Smooth muscle cell (in vitro differentiated cells): ENCODE results near the gene RIC3. TPM values are rescaled to one million over a fixed set of nuclear protein-coding genes. Genes with fewer than 3 reads are reported as not detected.

Experiments
- DNase-seq: peaks from one replicate; lab custom pipeline; 2025; ENCODE audit not compliant: unreplicated experiment; lab: John Stamatoyannopoulos, UW
- H2AFZ ChIP-seq: fragments of 200-600 bp; sonication (generic); 2 replicates; pipeline ENCODE4 v1.6.0; 2016; ENCODE audit warnings: antibody characterized with exemption, low read depth, mild to moderate bottlenecking
- H3F3A ChIP-seq: fragments of 200-600 bp; sonication (generic); 2 replicates; pipeline ENCODE4 v1.6.0; 2017; ENCODE audit warnings: antibody characterized with exemption, low read depth
- H3K27ac ChIP-seq: fragments of 200-600 bp; sonication (generic); 2 replicates; pipeline ENCODE4 v1.5.1; 2016; ENCODE audit warnings: low read depth, mild to moderate bottlenecking
- H3K27me3 ChIP-seq: fragments of 200-600 bp; sonication (generic); 2 replicates; pipeline ENCODE4 v1.6.1; 2016; ENCODE audit warnings: low read depth, mild to moderate bottlenecking
- H3K36me3 ChIP-seq: fragments of 200-600 bp; sonication (generic); 2 replicates; pipeline ENCODE4 v1.5.1; 2016; ENCODE audit warnings: low read depth
- H3K4me1 ChIP-seq: fragments of 200-600 bp; sonication (generic); 2 replicates; pipeline ENCODE4 v1.5.1; 2016; ENCODE audit warnings: low read depth
- H3K4me2 ChIP-seq: fragments of 200-600 bp; sonication (generic); 2 replicates; pipeline ENCODE4 v1.6.0; 2016; ENCODE audit warnings: mild to moderate bottlenecking
- H3K4me3 ChIP-seq: fragments of 200-600 bp; sonication (generic); 2 replicates; pipeline ENCODE4 v1.5.1; 2016; ENCODE audit warnings: mild to moderate bottlenecking
- H3K79me2 ChIP-seq: fragments of 200-600 bp; sonication (generic); 2 replicates; pipeline ENCODE4 v1.6.0; 2016; ENCODE audit warnings: low read depth, mild to moderate bottlenecking
- H3K9ac ChIP-seq: fragments of 200-600 bp; sonication (generic); 2 replicates; pipeline ENCODE4 v1.6.0; 2016; ENCODE audit warnings: low read depth
- H3K9me3 ChIP-seq: fragments of 200-600 bp; sonication (generic); replicated peaks from 2 replicates; pipeline ENCODE4 v1.5.1; 2016; ENCODE audit warnings: low read depth
- H4K20me1 ChIP-seq: fragments of 200-600 bp; sonication (generic); 2 replicates; pipeline ENCODE4 v1.6.0; 2016; ENCODE audit warnings: low read depth
- WGBS: methylation state at CpG from one replicate; pipeline ENCODE4 v1.1.7; 2016; ENCODE audit warnings: low lambda C conversion rate; 5-methylcytosine and 5-hydroxymethylcytosine counted together
- polyA plus RNA-seq: library from polyadenylated mRNA; unstranded; fragments of >200 nt; fragmentation: Nextera tagmentation; extraction: Ambion mirVana; gene quantifications from 2 replicates; pipeline ENCODE4 v1.2.1, GENCODE V29; 2016
- total RNA-seq: library from RNA; depleted of rRNA; stranded (reverse); fragments of >200 nt; gene quantifications from 2 replicates; pipeline ENCODE4 v1.2.3, GENCODE V29; 2014
- TF ChIP-seq, protein P1 (sequence below): fragments of 200-600 bp; sonication (generic); IDR thresholded peaks from 2 replicates; pipeline ENCODE4 v1.5.1; 2017; ENCODE audit warnings: borderline replicate concordance, mild to moderate bottlenecking, antibody characterized with exemption; ENCODE audit not compliant: insufficient read depth, poor library complexity, severe bottlenecking

Gene RIC3
- total and polyA plus RNA-seq, 2 experiments from 2014 or later = 0.35 to 3.1 TPM

DNA sequence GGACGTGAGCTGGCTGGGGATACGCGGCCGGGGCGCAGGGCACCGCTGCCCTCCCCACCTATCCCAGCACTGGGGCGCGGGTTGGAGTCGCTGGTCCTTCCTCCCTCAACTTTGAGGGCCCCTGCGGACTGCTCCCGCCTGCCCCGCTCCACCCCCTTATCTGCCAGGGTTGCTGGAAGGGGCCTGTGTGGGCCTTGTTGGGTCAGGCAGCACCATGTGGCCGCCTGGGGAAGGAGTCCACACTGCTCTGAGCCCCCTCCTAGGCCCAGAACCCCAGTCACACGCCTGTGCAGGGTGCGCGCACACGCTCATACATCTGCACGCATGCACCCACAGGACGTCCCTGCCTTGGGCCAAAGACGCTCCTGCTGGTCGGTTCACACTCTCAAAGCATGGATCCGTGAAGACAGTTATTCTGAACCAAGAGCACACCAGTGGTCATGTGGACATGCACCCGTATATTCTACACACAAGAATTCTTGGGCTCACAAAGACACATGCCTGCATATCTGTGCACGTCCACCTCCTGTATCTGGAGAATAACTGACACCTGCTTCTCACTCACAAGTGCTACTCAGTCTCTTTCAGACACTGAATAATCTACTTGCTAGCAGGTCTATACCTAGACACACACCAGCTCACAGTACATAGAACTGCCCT, 87.1 kb downstream of the RIC3 start:
- no peak overlapping the region for H3K27ac ChIP-seq
- peaks cover 19% of the 10 kb centered on the region for H3K4me1 ChIP-seq
- peaks cover 2% of the 10 kb centered on the region for H3F3A ChIP-seq
- no peak overlapping the region for H3K9ac ChIP-seq
- H3K9me3 ChIP-seq = no peaks in the 10 kb centered on the region
- no peaks in the 10 kb centered on the region for H3K36me3 ChIP-seq
- peak overlapping the region; percentile 71 for H3K4me3 ChIP-seq
- 24% methylated on average over 21 of the region's 24 CpGs for WGBS
- TF ChIP-seq, protein P1, sequence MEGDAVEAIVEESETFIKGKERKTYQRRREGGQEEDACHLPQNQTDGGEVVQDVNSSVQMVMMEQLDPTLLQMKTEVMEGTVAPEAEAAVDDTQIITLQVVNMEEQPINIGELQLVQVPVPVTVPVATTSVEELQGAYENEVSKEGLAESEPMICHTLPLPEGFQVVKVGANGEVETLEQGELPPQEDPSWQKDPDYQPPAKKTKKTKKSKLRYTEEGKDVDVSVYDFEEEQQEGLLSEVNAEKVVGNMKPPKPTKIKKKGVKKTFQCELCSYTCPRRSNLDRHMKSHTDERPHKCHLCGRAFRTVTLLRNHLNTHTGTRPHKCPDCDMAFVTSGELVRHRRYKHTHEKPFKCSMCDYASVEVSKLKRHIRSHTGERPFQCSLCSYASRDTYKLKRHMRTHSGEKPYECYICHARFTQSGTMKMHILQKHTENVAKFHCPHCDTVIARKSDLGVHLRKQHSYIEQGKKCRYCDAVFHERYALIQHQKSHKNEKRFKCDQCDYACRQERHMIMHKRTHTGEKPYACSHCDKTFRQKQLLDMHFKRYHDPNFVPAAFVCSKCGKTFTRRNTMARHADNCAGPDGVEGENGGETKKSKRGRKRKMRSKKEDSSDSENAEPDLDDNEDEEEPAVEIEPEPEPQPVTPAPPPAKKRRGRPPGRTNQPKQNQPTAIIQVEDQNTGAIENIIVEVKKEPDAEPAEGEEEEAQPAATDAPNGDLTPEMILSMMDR = no peak
- peaks cover 14% of the 10 kb centered on the region for H3K79me2 ChIP-seq
- H3K4me2 ChIP-seq = peak overlapping the region; percentile 90
- H4K20me1 ChIP-seq = peaks cover 51% of the 10 kb centered on the region
- H2AFZ ChIP-seq = peak overlapping the region; percentile 58
- no peak for DNase-seq
- H3K27me3 ChIP-seq = no peaks in the 10 kb centered on the region

DNA sequence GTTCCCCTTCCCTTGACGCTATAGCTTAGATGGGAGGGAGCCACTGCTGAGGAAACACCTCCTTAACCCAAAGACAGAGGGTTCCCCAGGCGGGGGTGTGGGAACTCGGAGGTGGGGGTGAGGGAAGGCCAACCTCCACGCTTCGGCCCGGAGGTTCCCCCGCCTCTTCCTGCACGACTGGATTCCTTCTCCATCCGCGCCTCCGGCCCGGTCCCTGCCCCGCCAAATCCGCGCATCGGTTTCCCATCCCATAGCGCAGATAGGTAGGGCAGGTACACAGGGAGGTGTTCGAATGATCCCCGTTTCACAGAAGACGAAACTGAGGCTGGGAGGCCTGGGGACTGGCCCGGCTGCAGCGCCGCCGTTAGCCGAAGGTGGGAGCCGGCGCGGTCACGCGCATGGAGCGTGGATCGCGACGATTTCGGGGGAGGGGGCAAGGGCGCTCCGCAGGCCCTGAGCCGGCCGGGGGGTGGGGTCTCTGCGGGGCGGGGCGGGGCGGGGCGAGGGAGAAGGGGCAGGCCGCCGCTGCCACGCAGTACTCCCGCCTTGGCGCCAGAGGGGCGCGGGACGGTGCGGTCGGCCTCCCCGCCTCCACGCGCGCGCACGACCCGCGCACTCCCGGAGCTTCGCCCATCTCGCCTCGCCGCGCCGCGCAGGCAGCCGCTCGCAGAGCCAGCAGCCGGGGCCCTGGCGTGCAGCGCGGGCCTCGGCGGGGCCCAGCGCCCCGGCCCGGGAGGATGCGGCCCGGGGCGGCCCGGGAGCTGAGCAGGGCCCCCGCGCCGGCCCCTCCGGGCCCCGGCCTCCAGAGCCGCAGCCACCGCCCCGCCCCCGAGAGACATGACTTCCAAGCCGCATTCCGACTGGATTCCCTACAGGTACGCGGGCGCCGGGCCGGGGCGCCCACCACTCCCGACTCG, 87.9 kb downstream of the RIC3 start, which contains the start of gene TUB:
Gene TUB, plus strand, starts transcription at position 538 of the 917 bp plus-strand sequence. Its CDS starts 300 bp downstream, at position 838.
- H3K4me3 ChIP-seq = peak within 1 kb of the TSS; percentile 71
- no peaks in the 10 kb centered on the region for H3K9me3 ChIP-seq
- H3K4me2 ChIP-seq = peak within 1 kb of the TSS; percentile 90
- H2AFZ ChIP-seq = peak within 1 kb of the TSS; percentile 99
- no peak within 1 kb of the TSS for H3K9ac ChIP-seq
- peaks cover 43% of the 10 kb centered on the region for H4K20me1 ChIP-seq
- H3K27me3 ChIP-seq = peaks cover 3% of the 10 kb centered on the region
- peaks cover 19% of the 10 kb centered on the region for H3K4me1 ChIP-seq
- TF ChIP-seq, protein P1 = no peak
- 1% methylated on average over 46 of the region's 104 CpGs for WGBS
- H3K79me2 ChIP-seq = peaks cover 14% of the 10 kb centered on the region
- no peak within 1 kb of the TSS for H3K27ac ChIP-seq
- H3F3A ChIP-seq = peaks cover 2% of the 10 kb centered on the region
- no peaks in the 10 kb centered on the region for H3K36me3 ChIP-seq
- no peak for DNase-seq

DNA sequence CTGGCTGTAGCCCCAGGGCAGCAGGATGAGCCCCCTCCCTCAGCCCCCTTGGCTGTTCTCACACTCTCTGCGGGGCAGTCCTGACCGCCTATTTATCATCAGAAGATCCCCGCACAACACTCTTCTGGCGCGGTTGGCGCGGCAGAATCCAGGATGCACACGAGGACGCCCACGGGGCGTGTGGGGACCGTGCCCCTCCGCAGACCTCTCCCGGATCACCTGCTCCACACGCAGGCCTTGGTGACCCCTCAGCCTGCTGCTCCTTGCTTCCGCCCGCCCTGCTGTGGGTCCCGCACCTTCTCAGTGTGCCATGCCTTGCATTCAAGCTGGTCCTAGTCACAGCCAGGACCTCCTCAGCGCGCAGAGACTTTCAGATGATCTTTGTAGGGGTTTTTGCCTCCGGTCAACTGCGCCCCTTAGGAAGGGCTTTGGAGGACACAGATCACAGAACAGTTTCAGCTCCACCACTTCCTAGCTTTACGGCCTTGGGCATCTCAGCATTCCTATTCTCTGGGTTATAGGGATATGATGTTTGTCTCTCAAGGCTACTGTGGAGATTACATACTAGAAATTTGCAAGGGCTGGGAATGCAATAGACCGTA, 88.7 kb downstream of the RIC3 start:
- Histone ChIP-seq H3K4me1 (peaks cover 19% of the 10 kb centered on the region), H3F3A (peaks cover 2% of the 10 kb centered on the region), H4K20me1 (peaks cover 36% of the 10 kb centered on the region), H3K27ac (no peak overlapping the region), H3K36me3 (no peaks in the 10 kb centered on the region), H2AFZ (peak overlapping the region; percentile 99), H3K27me3 (peaks cover 3% of the 10 kb centered on the region), H3K9me3 (no peaks in the 10 kb centered on the region), H3K9ac (no peak overlapping the region), H3K79me2 (peaks cover 14% of the 10 kb centered on the region), H3K4me3 (peak overlapping the region; percentile 71), H3K4me2 (peak overlapping the region; percentile 90)
- TF ChIP-seq, protein P1 = no peak
- no peak for DNase-seq
- 82% methylated on average over 19 of the region's 24 CpGs for WGBS
